Effector CD8-positive, alpha-beta T cell (primary cell): ENCODE measurements around the gene AGPAT3.
"Not testable (repeated sequence)": the region's sequence is repeated elsewhere in the genome, so short reads cannot be mapped to it uniquely, and the experiment has no call there.

Experiments
- DNase-seq: peaks from one replicate; lab custom pipeline; 2025; lab: John Stamatoyannopoulos, UW
- total RNA-seq, 4 experiments: gene quantifications; one replicate each; lab custom pipeline; 2026; lab: John Stamatoyannopoulos, UW

AGPAT3 gene, protein sequence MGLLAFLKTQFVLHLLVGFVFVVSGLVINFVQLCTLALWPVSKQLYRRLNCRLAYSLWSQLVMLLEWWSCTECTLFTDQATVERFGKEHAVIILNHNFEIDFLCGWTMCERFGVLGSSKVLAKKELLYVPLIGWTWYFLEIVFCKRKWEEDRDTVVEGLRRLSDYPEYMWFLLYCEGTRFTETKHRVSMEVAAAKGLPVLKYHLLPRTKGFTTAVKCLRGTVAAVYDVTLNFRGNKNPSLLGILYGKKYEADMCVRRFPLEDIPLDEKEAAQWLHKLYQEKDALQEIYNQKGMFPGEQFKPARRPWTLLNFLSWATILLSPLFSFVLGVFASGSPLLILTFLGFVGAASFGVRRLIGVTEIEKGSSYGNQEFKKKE
- 90.3 to 117 (median 99.4) reads per million in 4 experiments for total RNA-seq

DNA sequence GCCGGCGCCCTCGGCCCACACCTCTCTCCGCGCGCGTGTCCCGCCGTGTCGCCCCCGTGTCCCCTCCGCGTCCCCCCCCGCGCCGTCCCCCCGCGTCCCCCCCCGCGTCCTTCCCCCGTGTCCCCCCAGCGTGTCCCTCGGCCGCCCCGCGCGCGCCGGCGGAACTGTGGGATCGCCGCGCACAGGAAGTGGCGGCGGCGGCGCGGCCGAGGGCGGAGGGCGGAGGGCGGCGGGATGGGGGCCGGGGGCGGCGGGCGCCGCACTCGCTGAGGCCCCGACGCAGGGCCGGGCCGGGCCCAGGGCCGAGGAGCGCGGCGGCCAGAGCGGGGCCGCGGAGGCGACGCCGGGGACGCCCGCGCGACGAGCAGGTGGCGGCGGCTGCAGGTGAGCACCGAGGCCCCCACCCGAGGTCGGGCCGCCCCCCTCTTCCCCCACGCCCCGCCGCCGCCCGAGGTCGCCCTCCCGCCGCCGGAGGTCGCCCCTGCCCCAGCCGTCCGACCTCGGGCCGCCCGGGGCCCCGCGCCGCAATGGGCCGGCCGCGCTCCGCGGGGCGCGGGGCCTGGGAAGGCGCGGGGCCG lies at the start of gene AGPAT3:
Gene AGPAT3 (plus strand): TSS at position 262 of the 578 bp plus-strand sequence. CDS start 94,459 bp downstream, outside the sequence.
- no peak for DNase-seq

DNA sequence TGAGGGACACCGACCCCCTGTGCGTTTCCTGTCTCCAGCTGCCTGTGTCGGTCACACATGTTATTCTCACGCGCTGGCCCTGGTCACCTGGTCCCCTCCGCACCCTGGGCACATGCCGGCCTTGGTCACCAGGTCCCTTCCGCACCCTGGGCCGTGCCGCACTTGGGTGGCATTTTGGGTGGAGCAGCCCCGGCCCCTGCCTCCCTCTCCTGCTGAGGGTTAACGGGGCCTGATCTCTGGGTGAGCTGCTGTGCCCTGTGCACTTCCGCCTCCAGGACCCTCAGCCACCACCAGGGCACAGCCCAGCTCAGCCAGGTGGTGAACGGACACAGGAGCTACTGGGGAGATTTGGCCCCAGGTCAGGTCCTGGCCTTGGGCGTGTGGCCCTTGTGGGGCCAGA lies 49.0 kb upstream of the AGPAT3 start:
- no peak for DNase-seq

DNA sequence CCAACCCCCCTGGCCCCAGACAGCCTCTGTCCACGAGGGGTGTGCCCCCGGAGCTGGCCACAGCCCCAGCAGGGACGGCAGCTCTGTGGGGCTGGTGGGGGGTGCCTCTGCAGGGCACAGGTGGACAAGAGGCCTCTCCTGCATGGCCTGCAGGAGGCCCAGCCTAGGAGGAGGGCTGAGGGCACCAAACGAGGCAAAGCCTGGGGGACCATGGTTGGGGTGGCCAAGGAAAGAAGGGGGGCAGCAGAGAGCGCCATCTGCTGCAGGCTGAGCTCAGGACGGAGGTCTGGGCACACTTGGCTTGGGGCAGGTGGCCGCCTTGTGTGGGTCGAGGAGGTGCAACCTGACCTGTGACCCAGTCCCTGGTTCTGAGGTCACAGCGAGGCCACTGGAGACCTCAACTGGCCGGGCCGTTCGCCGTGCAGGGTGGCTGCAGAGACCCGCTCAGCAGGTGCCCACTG lies 48.4 kb upstream of the AGPAT3 start:
- no peak for DNase-seq

DNA sequence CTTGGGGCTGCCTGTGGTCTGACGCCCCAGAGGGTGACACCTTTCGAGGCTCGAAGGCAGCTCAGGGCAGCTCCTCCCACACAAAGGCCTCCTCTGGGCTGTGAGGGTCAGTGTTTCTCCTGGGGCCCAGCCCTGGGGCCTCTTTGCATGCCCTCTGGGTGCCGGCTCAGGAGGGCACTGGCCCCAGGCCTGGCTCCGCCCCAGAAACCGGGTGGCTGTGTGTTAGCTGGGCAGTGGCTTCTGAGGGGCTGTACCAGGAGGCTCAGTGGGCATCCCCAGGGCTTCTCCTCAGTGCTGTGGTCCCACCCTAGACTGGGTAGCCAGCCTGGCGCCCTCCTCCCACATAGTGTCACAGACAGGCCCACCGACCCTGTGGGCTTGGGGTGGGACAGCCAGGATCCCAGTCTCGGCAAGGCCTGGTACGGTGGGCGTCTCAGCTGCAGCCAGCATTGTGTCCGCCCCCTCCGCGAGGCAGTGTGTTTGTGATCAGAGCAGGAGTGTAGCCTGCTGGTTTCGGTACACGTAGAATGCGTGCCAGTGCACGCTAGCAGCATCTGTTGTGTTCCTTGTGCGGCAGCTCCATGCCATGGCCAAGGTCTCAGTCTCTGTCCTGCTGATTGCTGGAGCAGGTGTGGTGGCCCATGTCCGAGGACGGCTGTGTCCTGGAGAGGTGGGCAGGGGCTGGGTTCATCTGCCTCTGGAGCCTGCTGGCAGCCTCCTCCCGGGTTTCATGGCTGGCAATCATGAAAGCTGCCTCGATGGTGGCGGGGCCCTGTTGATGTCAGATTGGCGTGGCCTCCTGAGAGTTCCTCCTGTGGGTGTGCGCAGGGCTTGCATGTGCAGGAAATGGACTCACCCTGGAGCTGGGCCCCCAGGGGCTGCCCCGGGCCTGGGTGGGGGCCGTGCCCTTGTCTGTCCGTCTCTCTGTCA lies 47.6 kb upstream of the AGPAT3 start:
- DNase-seq: no peak

DNA sequence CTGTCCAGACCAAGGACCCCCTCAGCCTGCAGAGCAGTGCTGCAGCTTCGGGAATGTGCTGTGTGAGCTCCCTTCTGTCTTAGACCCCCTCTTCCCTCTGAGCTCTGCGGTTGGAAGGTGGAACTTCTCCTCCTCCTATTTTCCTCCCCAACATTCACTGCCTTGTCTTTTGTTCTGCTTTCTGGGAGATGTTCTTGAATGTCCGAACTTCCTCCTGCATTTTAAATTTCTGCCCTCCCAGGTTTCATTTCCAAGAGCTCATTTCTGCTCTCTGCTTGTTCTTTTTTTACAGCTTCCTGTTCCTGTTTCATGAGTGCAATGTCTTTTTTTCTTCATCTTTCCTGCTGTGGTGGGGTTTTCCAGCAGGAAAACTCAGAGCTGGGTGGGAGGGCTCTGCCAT lies 46.3 kb upstream of the AGPAT3 start:
- DNase-seq: no peak

DNA sequence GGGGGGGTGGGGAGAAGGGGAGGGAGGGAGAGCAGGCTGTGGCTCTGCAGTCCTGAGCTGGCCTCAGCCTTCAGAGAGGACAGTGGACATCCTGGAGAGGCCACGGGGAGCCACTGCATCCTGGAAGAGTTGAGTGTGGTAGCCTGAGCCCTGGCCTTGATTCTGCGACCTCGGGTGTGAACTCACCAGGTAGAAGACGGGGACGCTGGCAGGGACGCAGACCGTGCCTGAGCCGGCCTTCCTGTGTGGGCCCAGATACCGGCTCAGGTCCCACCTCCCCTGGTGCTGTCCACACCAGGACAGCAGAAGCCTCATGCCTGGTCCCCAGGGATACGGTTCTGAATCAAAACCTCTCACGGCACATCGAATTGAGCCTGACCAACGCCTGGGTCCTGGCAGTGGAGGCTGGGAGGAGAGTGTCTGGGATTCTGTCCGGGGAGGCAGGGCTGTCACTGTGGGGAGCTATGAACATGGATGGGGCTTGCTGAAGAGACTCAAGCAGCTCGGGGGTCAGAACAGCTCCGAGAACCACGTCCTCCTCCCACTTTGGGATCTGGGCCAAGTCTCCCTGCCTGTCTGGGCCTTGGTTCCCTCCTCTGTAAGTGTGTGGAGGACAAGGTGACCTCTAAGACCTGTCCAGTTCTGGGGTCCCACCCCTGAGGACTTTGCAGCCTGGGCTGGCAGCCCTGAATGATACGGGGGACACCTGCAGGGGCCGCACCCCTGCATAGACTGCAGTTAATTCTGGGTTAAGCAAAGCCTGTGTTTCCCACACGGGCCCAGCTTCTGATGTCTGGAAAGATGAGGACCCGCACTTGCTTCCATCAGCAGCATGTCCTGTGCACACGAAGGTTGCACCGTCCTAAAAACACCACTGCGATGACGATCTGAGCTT lies 45.3 kb upstream of the AGPAT3 start:
- no peak for DNase-seq

DNA sequence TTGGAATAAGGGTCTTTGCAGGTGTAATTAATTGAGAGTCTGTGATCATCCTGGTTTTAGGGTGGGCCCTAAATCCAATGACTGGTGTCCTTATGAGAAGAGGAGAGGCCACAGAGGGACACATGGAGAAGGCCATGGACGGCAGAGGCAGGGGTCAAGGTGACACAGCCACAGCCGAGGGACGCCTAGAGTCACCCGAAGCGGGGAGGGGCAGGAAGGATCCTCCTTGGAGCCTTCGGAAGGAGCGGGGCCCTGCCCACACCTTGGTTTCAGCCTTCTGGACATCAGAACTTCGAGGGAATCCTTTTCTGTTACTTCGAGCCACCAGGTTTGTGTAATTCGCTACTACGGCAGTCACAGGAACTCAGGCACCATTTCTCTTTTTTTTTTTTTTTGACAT lies 44.6 kb upstream of the AGPAT3 start:
- no peak for DNase-seq

DNA sequence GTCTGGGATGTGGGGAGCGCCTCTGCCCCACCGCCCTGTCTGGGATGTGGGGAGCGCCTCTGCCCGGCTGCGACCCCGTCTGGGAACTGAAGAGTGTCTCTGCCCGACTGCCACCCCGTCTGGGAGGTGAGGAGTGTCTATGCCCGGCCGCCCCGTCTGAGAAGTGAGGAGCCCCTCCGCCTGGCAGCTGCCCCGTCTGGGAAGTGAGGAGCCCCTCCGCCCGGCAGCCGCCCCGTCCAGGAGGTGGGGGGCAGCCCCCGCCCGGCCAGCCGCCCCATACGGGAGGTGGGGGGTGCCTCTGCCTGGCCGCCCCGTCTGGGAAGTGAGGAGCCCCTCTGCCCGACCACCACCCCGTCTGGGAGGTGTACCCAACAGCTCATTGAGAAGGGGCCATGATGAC lies 42.9 kb upstream of the AGPAT3 start:
- not testable (repeated sequence) for DNase-seq

DNA sequence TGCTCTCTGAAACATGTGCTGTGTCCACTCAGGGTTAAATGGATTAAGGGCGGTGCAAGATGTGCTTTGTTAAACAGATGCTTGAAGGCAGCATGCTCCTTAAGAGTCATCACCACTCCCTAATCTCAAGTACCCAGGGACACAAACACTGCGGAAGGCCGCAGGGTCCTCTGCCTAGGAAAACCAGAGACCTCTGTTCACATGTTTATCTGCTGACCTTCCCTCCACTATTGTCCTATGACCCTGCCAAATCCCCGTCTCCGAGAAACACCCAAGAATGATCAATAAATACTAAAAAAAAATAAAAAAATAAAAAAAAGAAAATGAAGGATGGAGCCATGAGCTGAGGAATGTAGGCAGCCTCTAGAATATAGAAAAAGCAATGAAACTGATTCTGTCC lies 42.3 kb upstream of the AGPAT3 start:
- not testable (repeated sequence) for DNase-seq

DNA sequence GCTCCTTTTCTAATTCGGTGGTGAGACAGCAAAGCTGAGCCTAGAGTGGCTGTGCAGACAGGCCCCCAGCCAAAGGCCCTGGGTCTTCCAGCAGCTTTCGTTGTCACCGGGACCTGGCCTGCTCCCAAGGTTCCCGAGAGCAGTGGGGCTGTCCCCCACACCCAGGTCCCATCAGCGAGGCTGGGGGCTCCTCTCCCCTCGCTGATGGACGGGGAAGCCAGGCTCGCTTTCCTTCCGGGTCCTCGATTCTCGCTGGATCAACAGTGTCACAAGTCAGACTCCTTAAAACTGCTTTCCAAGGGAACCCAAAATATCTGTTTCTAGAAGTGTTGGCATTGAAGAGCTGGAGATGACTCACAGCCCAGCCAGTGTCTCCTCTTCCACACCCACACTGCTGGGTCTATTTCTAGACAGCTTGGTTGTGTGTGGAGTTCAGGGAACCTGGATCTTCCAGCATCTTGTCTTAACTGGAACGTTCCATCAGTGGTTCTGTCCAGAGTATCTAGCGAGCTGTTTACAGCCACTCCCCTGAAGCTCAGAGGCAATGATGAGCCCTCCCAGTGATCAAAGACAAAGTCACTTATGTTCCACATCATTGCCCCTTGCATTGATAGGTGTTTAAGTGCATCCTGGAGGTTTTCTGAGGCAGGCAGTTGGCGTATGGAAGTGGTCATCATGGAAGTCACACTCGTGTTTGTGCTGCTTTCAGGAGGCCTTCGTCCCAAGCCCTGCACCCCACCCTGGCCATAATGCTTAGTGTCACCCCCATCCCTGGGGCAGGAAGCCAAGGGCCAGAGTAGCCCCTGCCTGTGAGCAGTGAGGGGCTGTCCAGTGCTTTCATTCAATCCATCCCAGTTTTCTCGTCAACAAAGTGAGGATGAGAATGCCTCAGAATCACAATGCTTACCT lies 40.4 kb upstream of the AGPAT3 start:
- DNase-seq: no peak

DNA sequence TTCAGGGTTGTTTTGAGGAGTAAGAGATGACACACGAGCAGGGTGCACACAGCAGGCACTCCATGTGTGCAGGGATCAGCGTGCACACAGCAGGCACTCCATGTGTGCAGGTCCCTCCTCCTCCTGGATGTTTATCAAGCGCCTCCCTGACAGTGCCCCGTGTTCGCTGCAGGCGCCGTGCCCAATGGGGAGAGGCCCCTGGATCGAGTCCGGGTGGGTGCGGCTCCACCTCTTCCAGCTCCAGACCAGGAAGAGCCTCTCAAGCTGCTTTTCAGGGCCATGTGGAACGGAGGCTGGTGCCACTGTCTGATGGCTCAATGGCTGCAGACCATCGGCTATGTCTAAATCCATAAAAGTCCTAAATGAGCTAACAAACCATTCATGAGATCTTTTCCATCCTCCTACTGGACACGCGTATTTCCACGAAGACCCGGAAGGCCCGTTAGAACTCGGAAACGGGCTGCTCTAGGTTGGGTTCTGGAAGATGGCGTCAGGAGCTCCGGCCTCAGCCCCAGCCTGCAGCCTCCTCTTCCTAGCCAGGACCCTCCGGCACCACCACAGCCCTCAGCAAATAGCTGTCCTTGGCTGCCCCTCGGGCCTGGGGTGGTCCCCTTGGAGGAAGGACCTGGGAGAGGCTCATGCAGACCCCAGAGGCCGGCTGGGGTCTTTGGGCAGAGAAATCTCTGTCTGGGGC lies 39.6 kb upstream of the AGPAT3 start:
- no peak for DNase-seq

DNA sequence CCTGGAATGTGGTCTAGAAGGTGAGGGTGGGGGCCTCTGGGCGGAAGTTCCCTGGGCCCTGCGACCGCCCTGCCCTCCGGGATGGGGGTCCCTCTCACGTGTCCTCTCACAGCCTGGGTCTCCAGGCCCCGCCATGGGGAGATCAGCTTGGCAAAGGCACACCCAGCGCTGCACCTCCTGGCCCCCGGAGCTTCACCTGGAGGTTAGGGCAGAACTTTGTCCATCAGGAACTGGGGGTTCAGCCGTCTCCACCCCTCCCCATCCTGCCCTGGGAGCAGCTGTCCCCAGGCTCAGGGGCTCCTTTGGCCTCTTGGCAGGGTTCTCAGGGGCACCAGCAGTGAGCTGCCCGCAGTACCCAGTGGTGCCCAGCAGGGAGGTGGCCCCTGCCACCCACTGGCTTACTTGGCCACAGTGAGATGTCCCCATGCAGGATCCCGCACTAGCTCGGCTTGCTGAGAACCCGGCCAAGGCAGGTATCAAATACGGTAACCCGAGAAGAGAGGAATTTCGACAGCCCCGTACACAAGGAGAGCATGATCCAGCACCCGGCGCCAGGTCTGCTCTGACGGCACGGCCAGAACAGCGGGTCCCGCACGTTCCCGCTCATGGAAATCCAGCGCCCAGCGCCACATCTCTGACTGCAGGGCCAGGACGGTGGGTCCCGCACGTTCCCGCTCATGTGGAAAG lies 38.9 kb upstream of the AGPAT3 start:
- no peak for DNase-seq

DNA sequence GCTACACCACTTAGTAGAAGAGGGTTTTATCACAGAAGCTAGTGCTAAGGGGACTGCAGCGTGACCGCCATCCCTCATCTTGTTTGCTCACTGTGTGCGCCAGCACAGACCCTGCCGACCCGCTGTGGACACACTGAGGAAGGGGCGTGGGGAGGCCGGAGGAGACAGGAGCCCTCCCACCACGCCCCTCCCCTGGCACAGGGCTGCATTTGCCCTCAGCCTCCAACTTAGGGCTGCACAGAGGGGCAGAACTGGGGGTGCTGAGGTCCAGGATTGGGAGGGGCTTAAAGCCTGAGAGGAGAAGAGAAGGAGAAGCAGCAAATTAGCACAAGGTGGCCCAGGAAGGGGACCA lies 38.4 kb upstream of the AGPAT3 start:
- DNase-seq: no peak

DNA sequence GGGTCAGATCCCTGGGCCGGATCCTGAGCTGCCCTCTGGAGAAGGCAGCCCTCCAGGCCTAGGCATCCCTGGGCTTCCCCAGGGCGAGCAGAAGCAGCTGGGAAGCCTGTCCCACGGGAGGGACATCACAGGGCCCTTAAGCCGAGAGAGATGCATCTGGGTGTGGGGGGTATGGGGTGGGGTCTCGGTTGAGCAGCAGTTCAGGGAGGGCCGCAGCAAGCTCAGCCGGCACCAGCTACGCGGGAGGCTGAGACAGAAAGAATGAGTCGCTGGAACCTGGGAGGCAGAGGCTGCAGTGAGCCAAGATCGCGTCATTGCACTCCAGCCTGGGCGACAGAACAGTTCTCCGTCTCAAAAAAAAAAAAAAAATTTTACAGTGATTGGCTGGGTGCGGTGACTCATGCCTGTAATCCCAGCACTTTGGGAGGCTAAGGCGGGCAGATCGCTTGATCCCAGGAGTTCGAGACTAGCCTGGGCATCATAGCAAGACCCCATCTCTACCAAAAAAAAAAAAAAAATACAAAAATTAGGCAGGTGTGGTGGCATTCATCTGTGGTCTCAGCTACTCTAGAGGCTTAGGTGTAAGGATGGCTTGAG lies 37.9 kb upstream of the AGPAT3 start:
- no peak for DNase-seq

DNA sequence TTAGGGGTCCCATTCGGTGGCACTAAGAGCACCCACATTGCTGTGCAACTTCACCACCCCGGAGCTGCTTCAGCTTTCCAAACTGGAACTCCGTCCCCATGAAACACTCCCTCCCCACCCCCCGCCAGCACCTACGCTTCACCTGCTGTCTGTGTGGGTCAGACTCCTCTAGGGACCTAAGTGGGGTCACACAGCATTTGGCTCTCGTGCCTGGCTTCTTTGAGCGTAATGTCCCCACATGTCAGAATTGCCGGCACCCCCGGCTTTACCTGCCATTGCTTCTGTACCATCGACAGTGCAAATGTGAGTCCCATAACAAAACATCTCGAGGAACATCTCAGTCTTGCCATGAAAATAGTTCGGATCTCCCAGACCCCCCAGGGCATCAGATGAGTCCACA lies 35.9 kb upstream of the AGPAT3 start:
- no peak for DNase-seq

DNA sequence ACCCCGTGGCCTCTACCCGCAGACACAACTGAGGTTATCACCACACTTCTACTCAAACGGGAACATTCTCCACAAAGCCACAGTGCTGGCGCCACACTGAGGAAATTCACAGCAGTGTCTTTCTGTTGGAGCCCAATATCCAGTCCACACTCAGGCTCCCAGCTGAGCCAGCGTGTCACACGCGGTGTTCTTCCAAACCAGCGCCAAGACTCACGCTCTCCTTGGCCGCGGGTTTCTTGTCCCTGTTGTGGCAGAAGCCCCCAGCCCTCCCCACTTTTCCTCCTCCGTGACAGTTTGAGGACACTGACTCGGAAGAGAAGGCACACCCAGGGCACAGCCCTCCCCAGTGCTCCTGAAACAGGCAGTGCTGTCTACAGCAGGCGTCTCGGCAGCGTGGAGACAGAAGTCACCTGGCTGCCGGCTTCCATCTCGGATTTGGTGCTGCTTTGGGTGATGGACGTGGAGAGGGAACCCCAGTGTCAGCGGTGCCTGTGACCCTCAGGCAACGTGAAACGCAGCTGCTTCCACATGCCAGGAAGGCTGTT lies 35.4 kb upstream of the AGPAT3 start:
- no peak for DNase-seq

DNA sequence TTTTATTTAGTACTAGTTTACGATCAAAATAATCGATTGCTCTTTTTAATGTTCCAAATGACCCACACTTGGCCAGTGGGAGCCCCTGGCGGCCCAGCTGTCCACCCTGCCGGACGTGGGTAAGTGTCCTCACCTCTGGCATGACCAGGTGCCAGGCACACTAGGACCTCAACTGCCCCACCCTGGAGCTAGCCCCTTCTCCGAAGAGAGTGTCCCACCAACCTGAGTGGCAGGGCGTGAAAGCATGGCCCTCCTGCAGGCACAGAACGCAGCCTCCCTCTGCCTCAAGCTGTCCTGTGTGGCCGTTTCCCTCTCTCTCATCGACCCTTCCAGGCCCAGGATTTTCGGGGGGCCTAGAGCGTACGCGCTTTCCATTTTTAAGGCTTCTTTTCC lies 32.9 kb upstream of the AGPAT3 start:
- DNase-seq: no peak

DNA sequence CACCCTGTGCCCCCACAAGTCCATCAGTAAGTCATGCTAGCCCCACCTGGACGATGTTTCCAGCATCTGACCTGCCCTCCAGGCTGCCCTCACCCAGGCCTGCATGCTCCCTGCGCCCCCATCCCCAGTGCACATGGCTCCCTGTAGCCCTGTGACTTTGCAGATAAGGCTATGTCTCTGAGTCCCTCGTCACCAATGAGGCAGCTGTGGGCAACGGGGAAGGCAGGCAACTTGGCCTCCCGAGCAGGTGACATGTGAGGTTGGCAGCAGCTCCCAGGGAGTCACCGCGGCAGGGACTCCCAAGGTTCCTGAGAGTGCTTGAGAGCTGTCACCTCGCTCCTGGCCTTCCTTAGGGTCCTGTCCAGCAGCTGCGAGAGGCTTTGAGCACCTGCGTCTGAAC lies 32.4 kb upstream of the AGPAT3 start:
- no peak for DNase-seq
